Colonic mucosa (tissue), 4 donors: ENCODE results near the gene EHHADH. TPM values are rescaled to one million over a fixed set of nuclear protein-coding genes. Genes with fewer than 3 reads are reported as not detected.

Experiments
- DNase-seq: peaks from one replicate; pipeline ENCODE4 v3.0.0-alpha.2; 2020
- H3K27ac ChIP-seq: fragments of 200-600 bp; one replicate; pipeline ENCODE4 v1.8.0; 2021
- H3K27me3 ChIP-seq: fragments of 200-600 bp; one replicate; pipeline ENCODE4 v1.8.0; 2021
- H3K36me3 ChIP-seq: fragments of 200-600 bp; one replicate; pipeline ENCODE4 v1.8.0; 2021
- H3K4me1 ChIP-seq: fragments of 200-600 bp; one replicate; pipeline ENCODE4 v1.8.0; 2021; ENCODE audit warnings: mild to moderate bottlenecking
- H3K4me3 ChIP-seq: fragments of 200-600 bp; one replicate; pipeline ENCODE4 v1.8.0; 2021
- H3K9ac ChIP-seq, 2 donors: one replicate each; pipeline ENCODE4 v1.7.0; 2013; ENCODE audit warnings: control low read depth in 2 of 2, low read depth in 2 of 2, low read length in 2 of 2
- H3K9me3 ChIP-seq: fragments of 200-600 bp; one replicate; pipeline ENCODE4 v1.8.0; 2021
- intact Hi-C: fragments of 100-400 bp; cut with DNase I; formaldehyde crosslinking; loops from one replicate; pipeline ENCODE4 v1.14.1; 2022
- total RNA-seq, 2 donors: library from RNA; stranded (reverse); fragmentation: NEBNext Ultra II Directional in 1 of 2; extraction: Animal tissue kit (Norgen Biotek cat#: 25700) in 1 of 2; gene quantifications; one replicate each; pipeline ENCODE4 v1.2.1, GENCODE V29; 2021
- TF ChIP-seq, protein P1 (sequence below): fragments of 200-600 bp; IDR thresholded peaks from one replicate; pipeline ENCODE4 v1.8.0; 2022; ENCODE audit warnings: antibody characterized with exemption, mild to moderate bottlenecking
- donor health status: healthy.
- donor health status: DM: no; HTN: no; CAD: no.
- donor health status: DM: no; HTN: no; CAD: no.

The EHHADH gene
- total RNA-seq, 2 donors from 2014 or later, result 32.7 to 48.9 TPM

DNA sequence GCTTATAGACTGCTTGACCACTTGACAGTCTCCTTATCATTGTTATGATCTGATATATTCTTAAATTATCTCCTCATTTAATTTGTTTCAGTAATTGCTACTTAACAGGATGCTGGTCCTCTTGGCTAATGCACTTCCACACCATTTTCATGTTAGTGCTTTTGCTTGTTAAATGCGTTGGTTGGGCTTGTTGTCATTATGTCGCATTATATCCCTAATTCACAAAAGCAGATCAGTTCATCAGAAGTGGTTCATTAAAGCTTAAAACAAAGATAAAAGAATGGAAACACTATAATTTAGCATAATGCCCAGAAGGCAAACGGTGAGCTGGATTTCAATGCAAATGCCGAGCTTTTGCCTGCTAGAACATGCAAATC, 17.1 kb upstream of the EHHADH start:
- Histone ChIP-seq H3K9ac (no peak overlapping the region), H3K27me3 (no peaks in the 10 kb centered on the region)
- intact Hi-C loops, result no loop called here

DNA sequence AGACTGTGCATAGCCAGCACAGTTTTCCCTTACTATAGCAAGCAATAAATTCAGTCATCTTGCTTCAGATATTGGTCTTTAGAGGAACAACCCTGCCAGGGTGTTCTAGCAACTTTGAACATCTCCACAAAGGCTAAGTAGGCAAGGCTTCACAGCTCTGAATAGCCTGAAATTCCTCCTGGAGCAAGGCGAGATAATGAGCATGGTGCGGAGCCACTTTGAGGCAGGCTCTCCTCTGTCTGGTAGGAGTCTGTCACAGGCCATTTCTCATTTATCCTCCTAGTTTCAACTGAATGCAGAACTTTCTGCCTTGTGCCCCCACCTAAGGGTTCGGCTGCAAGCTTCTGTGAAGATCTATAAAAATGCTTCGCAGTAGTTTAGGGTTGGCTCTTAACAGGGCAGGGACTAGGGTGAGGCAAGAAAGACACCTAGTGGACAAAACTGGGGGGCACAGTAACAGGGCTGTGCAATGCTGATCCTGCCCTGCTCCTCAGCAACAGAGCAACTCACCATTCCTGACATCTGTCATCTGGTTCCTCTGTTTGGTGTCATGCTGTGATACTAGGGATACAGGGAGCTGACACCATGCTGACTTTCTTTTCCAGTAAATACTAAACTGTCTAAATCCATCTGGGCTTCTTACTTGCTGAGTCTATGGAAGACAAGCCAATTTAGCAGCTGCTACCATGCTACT, 16.6 kb upstream of the EHHADH start:
- Histone ChIP-seq H3K9ac (no peak overlapping the region), H3K36me3 (no peaks in the 10 kb centered on the region), H3K9me3 (no peaks in the 10 kb centered on the region), H3K4me3 (no peak overlapping the region), H3K27me3 (no peaks in the 10 kb centered on the region), H3K27ac (no peak overlapping the region), H3K4me1 (no peaks in the 10 kb centered on the region)
- TF ChIP-seq, protein P1, sequence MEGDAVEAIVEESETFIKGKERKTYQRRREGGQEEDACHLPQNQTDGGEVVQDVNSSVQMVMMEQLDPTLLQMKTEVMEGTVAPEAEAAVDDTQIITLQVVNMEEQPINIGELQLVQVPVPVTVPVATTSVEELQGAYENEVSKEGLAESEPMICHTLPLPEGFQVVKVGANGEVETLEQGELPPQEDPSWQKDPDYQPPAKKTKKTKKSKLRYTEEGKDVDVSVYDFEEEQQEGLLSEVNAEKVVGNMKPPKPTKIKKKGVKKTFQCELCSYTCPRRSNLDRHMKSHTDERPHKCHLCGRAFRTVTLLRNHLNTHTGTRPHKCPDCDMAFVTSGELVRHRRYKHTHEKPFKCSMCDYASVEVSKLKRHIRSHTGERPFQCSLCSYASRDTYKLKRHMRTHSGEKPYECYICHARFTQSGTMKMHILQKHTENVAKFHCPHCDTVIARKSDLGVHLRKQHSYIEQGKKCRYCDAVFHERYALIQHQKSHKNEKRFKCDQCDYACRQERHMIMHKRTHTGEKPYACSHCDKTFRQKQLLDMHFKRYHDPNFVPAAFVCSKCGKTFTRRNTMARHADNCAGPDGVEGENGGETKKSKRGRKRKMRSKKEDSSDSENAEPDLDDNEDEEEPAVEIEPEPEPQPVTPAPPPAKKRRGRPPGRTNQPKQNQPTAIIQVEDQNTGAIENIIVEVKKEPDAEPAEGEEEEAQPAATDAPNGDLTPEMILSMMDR, result peak; percentile 39
- peak; percentile 47 for DNase-seq
- intact Hi-C loops, result no loop called here

More for the DNA sequence above, 17.1 kb upstream of the EHHADH start:
- Histone ChIP-seq H3K9me3 (no peaks in the 10 kb centered on the region), H3K36me3 (no peaks in the 10 kb centered on the region), H3K4me1 (no peaks in the 10 kb centered on the region), H3K4me3 (no peak overlapping the region), H3K27ac (no peak overlapping the region)
- TF ChIP-seq, protein P1, result no peak
- no peak for DNase-seq

DNA sequence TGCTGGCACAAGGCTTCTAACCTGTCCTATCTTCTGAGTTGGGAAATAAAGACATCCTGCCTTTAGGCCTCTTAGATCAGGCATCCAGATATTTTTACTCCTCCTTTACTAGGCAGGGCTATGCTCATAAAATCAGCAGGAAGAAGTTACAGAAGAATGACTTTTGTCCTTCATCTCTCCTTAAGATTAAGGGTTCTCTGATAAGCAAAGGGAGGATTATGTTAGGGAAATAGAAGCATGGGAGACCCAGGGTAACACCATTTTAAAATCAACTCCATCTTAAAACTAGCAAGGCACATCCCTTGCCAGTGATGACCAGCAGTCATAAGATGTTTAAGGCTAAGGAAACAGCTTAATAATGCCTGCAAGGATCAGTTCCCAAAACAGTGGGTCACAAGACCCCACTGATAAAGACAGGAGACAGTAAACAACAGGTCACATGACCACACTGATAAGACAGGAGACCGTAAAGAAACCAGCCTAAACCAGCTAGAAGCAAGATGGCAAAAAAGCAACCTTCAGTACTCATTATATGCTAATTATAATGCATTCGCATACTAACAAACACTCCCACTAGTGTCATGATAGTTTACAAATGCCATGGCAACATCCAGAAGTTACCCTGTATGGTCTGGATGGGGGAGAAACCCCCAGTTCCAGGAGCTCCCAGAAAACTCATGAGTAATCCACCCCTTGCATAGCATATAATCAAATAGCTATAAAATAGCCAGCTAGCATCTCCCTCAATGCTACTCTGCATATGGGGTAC, 14.5 kb upstream of the EHHADH start:
- DNase-seq, result no peak
- H3K27ac ChIP-seq, result no peak overlapping the region
- intact Hi-C loops, result no loop called here
- H3K4me3 ChIP-seq, result no peak overlapping the region
- TF ChIP-seq, protein P1, result no peak
- H3K4me1 ChIP-seq, result no peaks in the 10 kb centered on the region
- H3K27me3 ChIP-seq, result no peaks in the 10 kb centered on the region
- H3K9me3 ChIP-seq, result no peaks in the 10 kb centered on the region
- no peaks in the 10 kb centered on the region for H3K36me3 ChIP-seq
- H3K9ac ChIP-seq, result no peak overlapping the region

DNA sequence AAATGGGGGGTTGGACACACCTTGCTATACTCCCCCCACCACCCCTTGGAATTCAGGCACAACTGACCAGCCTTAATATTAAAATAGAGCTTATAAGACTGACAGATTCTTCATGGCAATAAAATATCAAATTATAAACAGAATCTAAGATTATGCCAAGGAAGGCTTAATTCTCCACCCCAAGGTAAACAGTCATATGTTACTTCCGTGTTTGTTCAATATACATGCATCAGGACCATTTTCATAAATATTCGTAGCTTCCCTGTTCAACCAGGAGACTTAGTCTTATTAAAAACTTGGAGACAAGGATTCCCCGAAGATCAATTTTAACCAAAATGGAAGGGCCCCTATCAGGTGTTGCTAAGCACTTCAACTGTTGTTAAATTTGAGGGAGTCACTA, 13.3 kb upstream of the EHHADH start:
- H3K4me3 ChIP-seq, result no peak overlapping the region
- no peak overlapping the region for H3K27ac ChIP-seq
- TF ChIP-seq, protein P1, result no peak
- no peaks in the 10 kb centered on the region for H3K36me3 ChIP-seq
- DNase-seq, result no peak
- H3K9me3 ChIP-seq, result no peaks in the 10 kb centered on the region
- H3K4me1 ChIP-seq, result no peaks in the 10 kb centered on the region
- intact Hi-C loops, result no loop called here
- H3K27me3 ChIP-seq, result no peaks in the 10 kb centered on the region
- no peak overlapping the region for H3K9ac ChIP-seq

DNA sequence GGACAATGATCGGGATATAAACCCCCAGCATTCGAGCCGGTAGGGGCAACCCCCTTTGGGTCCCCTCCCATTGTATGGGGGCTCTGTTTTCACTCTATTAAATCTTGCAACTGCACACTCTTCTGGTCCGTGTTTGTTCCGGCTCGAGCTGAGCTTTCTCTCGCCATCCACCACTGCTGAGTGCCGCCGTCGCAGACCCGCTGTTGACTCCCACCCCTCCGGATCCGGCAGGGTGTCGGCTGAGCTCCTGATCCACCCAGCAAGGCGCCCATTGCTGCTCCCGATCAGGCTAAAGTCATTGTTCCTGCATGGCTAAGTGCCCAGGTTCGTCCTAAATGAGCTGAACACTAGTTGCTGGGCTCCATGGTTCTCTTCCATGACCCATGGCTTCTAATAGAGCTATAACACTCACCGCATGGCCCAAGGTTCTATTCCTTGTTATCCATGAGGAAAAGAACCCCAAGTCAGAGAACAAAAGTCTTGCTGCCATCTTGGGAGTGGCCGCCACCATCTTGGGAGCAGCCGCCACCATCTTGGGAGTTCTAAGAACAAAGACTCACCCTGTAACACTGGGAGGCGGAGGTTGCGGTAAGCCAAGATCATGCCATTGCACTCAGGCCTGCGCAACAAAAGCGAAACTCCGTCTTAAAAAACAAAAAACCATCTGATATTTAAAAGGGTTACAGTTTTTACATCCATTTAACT, 11.2 kb upstream of the EHHADH start:
- Histone ChIP-seq H3K27me3 (no peaks in the 10 kb centered on the region), H3K4me1 (no peaks in the 10 kb centered on the region), H3K27ac (no peak overlapping the region), H3K36me3 (no peaks in the 10 kb centered on the region), H3K4me3 (no peak overlapping the region), H3K9me3 (no peaks in the 10 kb centered on the region), H3K9ac (no peak overlapping the region)
- DNase-seq, result no peak
- intact Hi-C loops, result no loop called here
- TF ChIP-seq, protein P1, result no peak
